Measurements from ENCODE around the gene SULT1B1. TPM values are rescaled to one million over a fixed set of nuclear protein-coding genes. Genes with fewer than 3 reads are reported as not detected.

Gene SULT1B1
- total RNA-seq, 1 experiment from 2014 or later: 0.86 TPM

GRCh38 chr4:69793732-69794131 lies 33.3 kb upstream of the SULT1B1 start:
- H3K4me3 Mint-ChIP-seq (ENCODE audit: unreplicated experiment): no peak overlapping the region
- Histone ChIP-seq H3K4me3 (ENCODE audit: low read depth, low read length) (no peak overlapping the region), H3K36me3 (ENCODE audit: control insufficient read depth, insufficient read depth, low read length) (no peaks in the 10 kb centered on the region), H3K27me3 (replicated peaks; ENCODE audit: control insufficient read depth, insufficient read depth, low read length) (no peaks in the 10 kb centered on the region), H3K4me1 (no peaks in the 10 kb centered on the region), H3K9me3 (no peaks in the 10 kb centered on the region)
- ChIA-PET CTCF (no interaction called here), POLR2A (no interaction called here)
- intact Hi-C loops (cut with micrococcal nuclease; ENCODE audit: unreplicated experiment): no loop called here
- TF ChIP-seq CTCF (IDR thresholded peaks at IDR 0.05; ENCODE audit: insufficient read depth in 1 of 2, low read depth in 1 of 2, low read length in 1 of 2, severe bottlenecking in 1 of 2, unreplicated experiment in 1 of 2): no peak
- no peaks in the 10 kb centered on the region for H3K36me3 Mint-ChIP-seq (ENCODE audit: insufficient read depth, unreplicated experiment)
- BruUV-seq (replicated peaks): no TSS peak
- no peaks in the 10 kb centered on the region for H3K27me3 Mint-ChIP-seq (ENCODE audit: insufficient read depth, unreplicated experiment)
- DNase-seq: no peak
- no peaks in the 10 kb centered on the region for H3K4me1 Mint-ChIP-seq (ENCODE audit: low read depth, unreplicated experiment)
- H3K27ac Mint-ChIP-seq (ENCODE audit: unreplicated experiment): no peak overlapping the region
- H3K9me3 Mint-ChIP-seq (ENCODE audit: unreplicated experiment): no peaks in the 10 kb centered on the region

GRCh38 chr4:69787879-69788278 lies 27.5 kb upstream of the SULT1B1 start:
- TF ChIP-seq CTCF (IDR thresholded peaks at IDR 0.05; ENCODE audit: insufficient read depth in 1 of 2, low read depth in 1 of 2, low read length in 1 of 2, severe bottlenecking in 1 of 2, unreplicated experiment in 1 of 2): no peak
- H3K4me1 ChIP-seq: no peaks in the 10 kb centered on the region
- H3K27me3 Mint-ChIP-seq (ENCODE audit: insufficient read depth, unreplicated experiment): no peaks in the 10 kb centered on the region
- BruUV-seq (replicated peaks): no TSS peak
- no peak for DNase-seq
- H3K4me3 Mint-ChIP-seq (ENCODE audit: unreplicated experiment): no peak overlapping the region
- POLR2A ChIA-PET: no interaction called here
- no peak overlapping the region for H3K4me3 ChIP-seq (ENCODE audit: low read depth, low read length)
- no peaks in the 10 kb centered on the region for H3K36me3 Mint-ChIP-seq (ENCODE audit: insufficient read depth, unreplicated experiment)
- no peaks in the 10 kb centered on the region for H3K27me3 ChIP-seq (replicated peaks; ENCODE audit: control insufficient read depth, insufficient read depth, low read length)
- no peaks in the 10 kb centered on the region; the same call in 1 of the 2 replicates for H3K36me3 ChIP-seq (ENCODE audit: control insufficient read depth, insufficient read depth, low read length)
- CTCF ChIA-PET: no interaction called here
- H3K9me3 Mint-ChIP-seq (ENCODE audit: unreplicated experiment): no peaks in the 10 kb centered on the region
- no peak overlapping the region for H3K27ac Mint-ChIP-seq (ENCODE audit: unreplicated experiment)
- no peaks in the 10 kb centered on the region for H3K4me1 Mint-ChIP-seq (ENCODE audit: low read depth, unreplicated experiment)
- intact Hi-C loops (cut with micrococcal nuclease; ENCODE audit: unreplicated experiment): no loop called here
- H3K9me3 ChIP-seq: no peaks in the 10 kb centered on the region

- intact Hi-C loops (cut with micrococcal nuclease; ENCODE audit: unreplicated experiment): no loop called here
- H3K36me3 ChIP-seq (ENCODE audit: control insufficient read depth, insufficient read depth, low read length): no peaks in the 10 kb centered on the region; the same call in 1 of the 2 replicates
- no peak for TF ChIP-seq CTCF (IDR thresholded peaks at IDR 0.05; ENCODE audit: insufficient read depth in 1 of 2, low read depth in 1 of 2, low read length in 1 of 2, severe bottlenecking in 1 of 2, unreplicated experiment in 1 of 2)
- Mint-ChIP-seq H3K4me3 (ENCODE audit: unreplicated experiment) (no peak overlapping the region), H3K4me1 (ENCODE audit: low read depth, unreplicated experiment) (peaks cover 9% of the 10 kb centered on the region), H3K36me3 (ENCODE audit: insufficient read depth, unreplicated experiment) (no peaks in the 10 kb centered on the region), H3K9me3 (ENCODE audit: unreplicated experiment) (no peaks in the 10 kb centered on the region), H3K27me3 (ENCODE audit: insufficient read depth, unreplicated experiment) (no peaks in the 10 kb centered on the region), H3K27ac (ENCODE audit: unreplicated experiment) (no peak overlapping the region)
- CTCF ChIA-PET: no interaction called here
- no peaks in the 10 kb centered on the region for H3K9me3 ChIP-seq
- no peak for DNase-seq
- BruUV-seq (replicated peaks): no TSS peak
- POLR2A ChIA-PET: no interaction called here
- no peaks in the 10 kb centered on the region for H3K27me3 ChIP-seq (replicated peaks; ENCODE audit: control insufficient read depth, insufficient read depth, low read length)
- no peak overlapping the region for H3K4me3 ChIP-seq (ENCODE audit: low read depth, low read length)
- H3K4me1 ChIP-seq: peaks cover 10% of the 10 kb centered on the region
Measured at GRCh38 chr4:69786547-69786946, 26.1 kb upstream of the SULT1B1 start.
